Measurements from ENCODE around the gene RNF187. TPM values are rescaled to one million over a fixed set of nuclear protein-coding genes. Genes with fewer than 3 reads are reported as not detected.

RNF187 gene
- total RNA-seq, 1 donor from 2014 or later = 94.8 TPM

DNA sequence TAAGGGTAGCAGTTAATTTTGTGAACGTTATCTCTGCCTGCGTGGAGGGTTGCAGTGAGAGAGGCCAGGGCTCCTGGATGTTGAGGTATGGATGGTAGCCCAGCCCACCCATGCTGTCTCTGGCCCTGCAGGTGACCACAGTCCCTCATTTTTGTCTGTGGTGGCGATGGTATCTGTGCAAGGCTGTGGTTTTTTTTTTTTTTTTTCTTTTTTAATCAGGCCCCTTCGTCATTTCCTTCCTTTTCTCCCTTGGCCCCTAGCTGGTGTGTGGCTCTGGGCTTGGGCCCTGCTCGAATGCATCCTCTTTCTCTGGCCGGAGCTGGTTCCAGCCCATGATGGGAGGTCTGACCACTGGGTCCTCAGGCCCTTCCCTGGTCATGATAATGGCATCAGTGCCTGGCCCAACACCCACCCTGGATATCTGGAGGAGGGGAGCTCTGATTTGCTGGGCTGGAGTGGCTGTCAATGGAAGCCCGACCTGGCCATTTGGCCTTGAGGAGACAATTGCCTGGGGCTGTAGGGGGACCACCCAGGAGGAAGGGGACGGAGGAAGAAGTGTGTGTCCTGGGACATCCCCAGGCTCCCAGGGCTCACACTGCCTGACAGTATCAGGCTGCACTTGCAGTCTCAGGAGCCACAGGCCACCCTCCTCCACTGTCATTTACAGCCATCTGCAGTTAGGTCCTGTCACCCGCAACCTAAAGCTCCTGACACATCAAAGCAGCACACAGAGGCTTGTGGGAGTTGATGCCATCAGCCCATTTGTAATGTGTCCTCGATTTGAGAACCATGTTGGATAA, 8.1 kb upstream of the RNF187 start:
- TF ChIP-seq, protein P1, sequence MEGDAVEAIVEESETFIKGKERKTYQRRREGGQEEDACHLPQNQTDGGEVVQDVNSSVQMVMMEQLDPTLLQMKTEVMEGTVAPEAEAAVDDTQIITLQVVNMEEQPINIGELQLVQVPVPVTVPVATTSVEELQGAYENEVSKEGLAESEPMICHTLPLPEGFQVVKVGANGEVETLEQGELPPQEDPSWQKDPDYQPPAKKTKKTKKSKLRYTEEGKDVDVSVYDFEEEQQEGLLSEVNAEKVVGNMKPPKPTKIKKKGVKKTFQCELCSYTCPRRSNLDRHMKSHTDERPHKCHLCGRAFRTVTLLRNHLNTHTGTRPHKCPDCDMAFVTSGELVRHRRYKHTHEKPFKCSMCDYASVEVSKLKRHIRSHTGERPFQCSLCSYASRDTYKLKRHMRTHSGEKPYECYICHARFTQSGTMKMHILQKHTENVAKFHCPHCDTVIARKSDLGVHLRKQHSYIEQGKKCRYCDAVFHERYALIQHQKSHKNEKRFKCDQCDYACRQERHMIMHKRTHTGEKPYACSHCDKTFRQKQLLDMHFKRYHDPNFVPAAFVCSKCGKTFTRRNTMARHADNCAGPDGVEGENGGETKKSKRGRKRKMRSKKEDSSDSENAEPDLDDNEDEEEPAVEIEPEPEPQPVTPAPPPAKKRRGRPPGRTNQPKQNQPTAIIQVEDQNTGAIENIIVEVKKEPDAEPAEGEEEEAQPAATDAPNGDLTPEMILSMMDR (IDR thresholded peaks at IDR 0.05; ENCODE audit: unreplicated experiment) = no peak
- H3K4me1 Mint-ChIP-seq (ENCODE audit: low read depth) = peaks cover 25% of the 10 kb centered on the region

DNA sequence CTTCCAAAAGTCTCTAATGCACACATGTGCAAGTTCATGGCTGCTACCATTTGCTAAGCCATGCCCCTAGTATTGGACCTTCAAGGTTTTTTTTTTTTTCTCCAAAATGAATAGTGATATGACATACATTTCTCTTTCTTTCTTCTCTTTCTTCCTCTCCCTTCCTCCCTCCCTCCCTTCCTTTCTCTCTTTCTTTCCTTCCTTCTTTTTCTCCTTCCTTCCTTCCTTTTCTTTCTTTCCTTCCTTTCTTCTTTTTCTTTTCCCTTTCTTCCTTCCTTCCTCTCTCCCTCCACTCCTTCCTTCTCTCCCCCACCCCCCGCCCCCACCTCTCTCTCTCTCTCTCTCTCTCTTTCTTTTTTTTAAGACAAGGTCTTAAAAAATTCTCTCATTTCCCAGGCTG, 3.4 kb upstream of the RNF187 start:
- peaks cover 3% of the 10 kb centered on the region for H3K27me3 Mint-ChIP-seq
- peaks cover 22% of the 10 kb centered on the region for H3K4me1 Mint-ChIP-seq (ENCODE audit: low read depth)
- no peaks in the 10 kb centered on the region for H3K9me3 Mint-ChIP-seq (ENCODE audit: low read depth)
- no peaks in the 10 kb centered on the region for H3K36me3 Mint-ChIP-seq (ENCODE audit: insufficient read depth)
- DNase-seq (ENCODE audit: low spot score, unreplicated experiment) = no peak
- TF ChIP-seq, protein P1 (IDR thresholded peaks at IDR 0.05; ENCODE audit: unreplicated experiment) = no peak
- no peak overlapping the region for H3K27ac Mint-ChIP-seq
- no peak overlapping the region for H3K4me3 Mint-ChIP-seq (ENCODE audit: low read depth)

More for the DNA sequence above, 8.1 kb upstream of the RNF187 start:
- Mint-ChIP-seq H3K27ac (no peak overlapping the region), H3K36me3 (ENCODE audit: insufficient read depth) (no peaks in the 10 kb centered on the region), H3K9me3 (ENCODE audit: low read depth) (no peaks in the 10 kb centered on the region), H3K27me3 (peaks cover 7% of the 10 kb centered on the region), H3K4me3 (ENCODE audit: low read depth) (no peak overlapping the region)
- no peak for DNase-seq (ENCODE audit: low spot score, unreplicated experiment)

DNA sequence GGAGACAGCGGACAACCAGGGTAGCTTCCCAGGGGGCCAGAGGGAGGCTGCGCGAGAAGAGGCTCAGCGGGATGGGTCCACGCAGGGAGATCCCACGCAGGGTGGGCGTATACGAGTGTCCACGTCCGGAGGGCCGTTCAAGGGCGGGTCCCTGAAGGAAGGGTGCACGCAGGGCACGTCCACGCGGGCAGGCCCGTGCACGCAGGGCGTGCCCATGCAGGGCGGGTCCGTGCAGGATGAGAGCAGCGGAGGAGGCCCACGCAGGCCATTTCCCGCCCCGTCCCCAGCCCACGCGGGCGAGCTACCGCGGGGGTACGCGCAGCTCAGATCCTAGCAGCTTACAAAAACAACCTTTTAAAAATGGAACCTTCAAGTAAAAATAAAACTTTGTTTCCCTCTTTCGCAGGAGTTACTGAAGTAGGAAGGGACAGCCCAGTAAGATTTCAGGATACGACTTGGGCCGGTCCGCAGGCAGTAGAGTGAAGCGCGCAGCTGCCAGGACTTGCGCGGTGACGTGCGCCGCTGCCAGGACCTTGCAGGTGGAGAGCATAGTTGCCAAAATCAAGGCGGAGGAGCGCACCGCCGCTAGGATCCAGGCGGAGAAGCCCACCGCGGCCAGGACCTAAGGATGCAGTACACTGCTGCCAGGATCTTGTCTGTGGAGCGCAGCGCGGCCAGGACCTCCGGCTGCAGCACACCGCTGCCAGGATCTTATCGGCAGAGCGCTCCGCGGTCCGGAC, 416 bp upstream of the RNF187 start:
- TF ChIP-seq, protein P1 (IDR thresholded peaks at IDR 0.05; ENCODE audit: unreplicated experiment) = no peak
- peaks cover 4% of the 10 kb centered on the region for H3K4me1 Mint-ChIP-seq (ENCODE audit: low read depth)
- H3K9me3 Mint-ChIP-seq (ENCODE audit: low read depth) = no peaks in the 10 kb centered on the region
- peak overlapping the region; percentile 94 for H3K4me3 Mint-ChIP-seq (ENCODE audit: low read depth)
- H3K27ac Mint-ChIP-seq = peak overlapping the region; percentile 100
- peaks cover 3% of the 10 kb centered on the region for H3K27me3 Mint-ChIP-seq
- peaks cover 15% of the 10 kb centered on the region for H3K36me3 Mint-ChIP-seq (ENCODE audit: insufficient read depth)
- DNase-seq (ENCODE audit: low spot score, unreplicated experiment) = peak; percentile 22

DNA sequence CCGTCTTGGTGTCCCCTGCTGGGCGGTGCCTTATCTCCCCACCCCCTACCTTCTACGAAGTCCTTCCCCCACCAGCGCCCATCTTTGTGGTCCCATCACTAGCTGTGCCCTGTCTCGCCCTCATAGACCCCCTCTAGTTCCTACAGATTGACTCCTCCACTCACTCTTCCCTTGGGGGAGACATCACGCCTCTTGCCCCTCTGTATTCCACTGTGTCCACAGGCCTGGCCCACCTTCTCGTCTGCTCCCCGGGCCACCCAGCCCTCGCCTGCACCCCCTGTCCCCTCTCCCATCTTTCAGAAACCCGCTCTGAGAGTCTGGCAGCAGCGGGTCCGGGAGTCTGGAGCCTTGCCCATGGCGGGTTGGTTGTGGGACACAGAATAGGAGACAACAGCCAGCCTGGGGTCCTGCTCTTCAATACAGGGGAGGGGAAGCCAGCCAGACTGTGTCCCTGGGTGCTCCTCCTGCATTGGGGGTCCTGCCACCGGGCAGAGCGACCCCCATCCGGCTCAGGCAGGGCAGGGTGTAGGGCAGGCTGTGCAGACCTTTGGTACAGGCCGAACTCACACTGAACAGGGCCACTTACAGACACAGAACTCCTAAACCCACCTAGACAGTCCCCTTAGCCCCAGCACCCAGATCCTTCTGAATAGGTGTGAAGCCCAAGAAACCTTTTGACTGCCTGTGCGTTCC, 1.1 kb downstream of the RNF187 start:
- Mint-ChIP-seq H3K4me3 (ENCODE audit: low read depth) (peak overlapping the region; percentile 79), H3K27ac (peak overlapping the region; percentile 88), H3K4me1 (ENCODE audit: low read depth) (peaks cover 4% of the 10 kb centered on the region), H3K36me3 (ENCODE audit: insufficient read depth) (peaks cover 20% of the 10 kb centered on the region), H3K9me3 (ENCODE audit: low read depth) (no peaks in the 10 kb centered on the region), H3K27me3 (no peaks in the 10 kb centered on the region)
- TF ChIP-seq, protein P1 (IDR thresholded peaks at IDR 0.05; ENCODE audit: unreplicated experiment) = no peak
- DNase-seq (ENCODE audit: low spot score, unreplicated experiment) = no peak

Data from progenitor cell of endocrine pancreas (in vitro differentiated cells).